GM12873 (cell line): Measurements from ENCODE around the gene APBB2.

Experiments
- CTCF ChIP-seq: IDR thresholded peaks from 2 replicates; pipeline ENCODE4 v1.5.1; 2012; ENCODE audit warnings: low read depth, mild to moderate bottlenecking, moderate library complexity, low read length, control low read depth; ENCODE audit not compliant: insufficient read depth; ENCODE audit errors: missing control alignments

APBB2 gene

GRCh38 chr4:41077628-41078027, 136.7 kb downstream of the APBB2 start:
- no peak for TF ChIP-seq CTCF

- TF ChIP-seq CTCF = no peak
These were observed 137.9 kb downstream of the APBB2 start for GRCh38 chr4:41076481-41076880.

GRCh38 chr4:41074215-41074614, 140.1 kb downstream of the APBB2 start:
- TF ChIP-seq CTCF = no peak

GRCh38 chr4:41072021-41072777, 142.1 kb downstream of the APBB2 start:
- TF ChIP-seq CTCF = no peak

GRCh38 chr4:41070516-41071281, 143.6 kb downstream of the APBB2 start:
- no peak for TF ChIP-seq CTCF

- no peak for TF ChIP-seq CTCF
These were observed 144.5 kb downstream of the APBB2 start for GRCh38 chr4:41069838-41070237.

- TF ChIP-seq CTCF = no peak
These were observed 145.1 kb downstream of the APBB2 start for GRCh38 chr4:41069257-41069656.
